Endothelial cell of umbilical vein (primary cell): ENCODE data around the gene YY1. TPM values are rescaled to one million over a fixed set of nuclear protein-coding genes. Genes with fewer than 3 reads are reported as not detected.

Experiments used
- BruUV-seq: library from RNA; stranded (reverse); fragments of 400-500 nt; replicated peaks from 2 replicates; lab custom pipeline; 2021; lab: Mats Ljungman, UMichigan
- CTCF ChIA-PET: fragments of 300-600, 350-600 bp; sonication (Branson Sonifier 250); formaldehyde crosslinking; loops from one replicate; lab custom pipeline; 2021; ENCODE audit warnings: antibody characterized with exemption, inconsistent platforms; lab: Charles Lee
- POLR2A ChIA-PET: fragments of 300-600, 350-600 bp; sonication (Branson Sonifier 250); formaldehyde crosslinking; loops from one replicate; lab custom pipeline; 2021; ENCODE audit warnings: antibody characterized with exemption, inconsistent platforms; lab: Charles Lee
- DNase-seq: peaks from one replicate; pipeline ENCODE4 v3.0.0-alpha.2; 2011; ENCODE audit warnings: low read depth, low spot score
- FAIRE-seq: peaks from 2 replicates; lab custom pipeline; 2011; peaks lifted over from hg19 to GRCh38; lab: Jason Lieb, UNC
- H2AFZ ChIP-seq: 2 replicates; pipeline ENCODE4 v1.6.0; 2012; ENCODE audit warnings: low read depth, low read length, control low read depth, inconsistent platforms
- H3K27ac ChIP-seq: 2 replicates; pipeline ENCODE4 v1.5.1; 2011; ENCODE audit warnings: low read depth, mild to moderate bottlenecking, control low read depth, low read length, moderate library complexity; ENCODE audit not compliant: insufficient read depth
- H3K27me3 ChIP-seq, 2 experiments: 2 replicates each; pipeline versions ENCODE4 v1.6.0 to v1.6.1; 2011; ENCODE audit warnings: low read length in 2 of 2, mixed read lengths in 1 of 2; ENCODE audit not compliant: control insufficient read depth in 2 of 2, insufficient read depth in 2 of 2
- H3K36me3 ChIP-seq, 2 experiments: 2 replicates in 1 of 2; 3 replicates in 1 of 2; pipeline ENCODE4 v1.5.1; 2011; ENCODE audit warnings: low read length in 2 of 2, mild to moderate bottlenecking in 1 of 2, moderate library complexity in 1 of 2; ENCODE audit not compliant: control insufficient read depth in 2 of 2, insufficient read depth in 2 of 2; ENCODE audit errors: extremely low read depth in 1 of 2
- H3K4me1 ChIP-seq: 3 replicates; pipeline ENCODE4 v1.5.1; 2011; ENCODE audit warnings: mild to moderate bottlenecking, low read length; ENCODE audit not compliant: control insufficient read depth, insufficient read depth; ENCODE audit errors: extremely low read depth
- H3K4me2 ChIP-seq: 2 replicates; pipeline ENCODE4 v1.6.1; 2011; ENCODE audit warnings: low read length, control low read depth, mixed read lengths; ENCODE audit not compliant: insufficient read depth
- H3K4me3 ChIP-seq, 3 experiments: fragments of 200-600 bp in 1 of 3; sonication (generic), shearing (Covaris generic) in 1 of 3; replicated peaks in 1 of 3; 2 replicates each; pipeline ENCODE4 v1.5.1; 2011 to 2016; ENCODE audit warnings: control low read depth in 3 of 3, low read length in 3 of 3, mild to moderate bottlenecking in 2 of 3, inconsistent platforms in 1 of 3, low read depth in 1 of 3, moderate library complexity in 1 of 3; ENCODE audit not compliant: insufficient read depth in 1 of 3
- H3K79me2 ChIP-seq: 2 replicates; pipeline ENCODE4 v1.6.0; 2012; ENCODE audit warnings: low read length, inconsistent platforms; ENCODE audit not compliant: control insufficient read depth, insufficient read depth
- H3K9ac ChIP-seq: replicated peaks from 2 replicates; pipeline ENCODE3; 2011; ENCODE audit warnings: low read length, control low read depth; ENCODE audit not compliant: insufficient read depth; ENCODE audit errors: extremely low read depth
- H3K9me1 ChIP-seq: replicated peaks from 3 replicates; pipeline ENCODE4 v1.6.0; 2011; ENCODE audit warnings: mild to moderate bottlenecking, low read length; ENCODE audit not compliant: control insufficient read depth, insufficient read depth; ENCODE audit errors: extremely low read depth
- H3K9me3 ChIP-seq: replicated peaks from 2 replicates; pipeline ENCODE4 v1.5.1; 2012; ENCODE audit warnings: low read length, inconsistent platforms; ENCODE audit not compliant: control insufficient read depth, insufficient read depth
- H4K20me1 ChIP-seq: replicated peaks from 2 replicates; pipeline ENCODE3; 2011; ENCODE audit warnings: mild to moderate bottlenecking, low read length; ENCODE audit not compliant: control insufficient read depth, insufficient read depth; ENCODE audit errors: extremely low read depth
- EZH2 ChIP-seq: IDR thresholded peaks from 2 replicates; pipeline ENCODE4 v1.6.1; 2012; ENCODE audit warnings: borderline replicate concordance, low read depth, mild to moderate bottlenecking, moderate library complexity, low read length, inconsistent platforms; ENCODE audit not compliant: severe bottlenecking
- FOS ChIP-seq: IDR thresholded peaks from 2 replicates; pipeline ENCODE4 v1.6.1; 2011; ENCODE audit warnings: mild to moderate bottlenecking, low read length, moderate library complexity, borderline replicate concordance; ENCODE audit not compliant: insufficient read depth
- GATA2 ChIP-seq: IDR thresholded peaks from 2 replicates; pipeline ENCODE4 v1.7.0; 2011; ENCODE audit warnings: low read depth, mild to moderate bottlenecking, moderate library complexity, mixed read lengths, low read length; ENCODE audit not compliant: insufficient read length, insufficient read depth
- JUN ChIP-seq: IDR thresholded peaks from 2 replicates; pipeline ENCODE4 v1.6.1; 2011; ENCODE audit warnings: borderline replicate concordance, low read depth; ENCODE audit not compliant: insufficient read length, insufficient read depth
- MYC ChIP-seq: IDR thresholded peaks from one replicate; pipeline ENCODE4 v1.6.1; 2011; ENCODE audit warnings: mild to moderate bottlenecking, low read depth, low read length
- POLR2A ChIP-seq: IDR thresholded peaks from 2 replicates; pipeline ENCODE4 v1.6.1; 2012; ENCODE audit warnings: low read depth, mild to moderate bottlenecking, control low read depth, low read length
- POLR2AphosphoS5 ChIP-seq: IDR thresholded peaks from 2 replicates; pipeline ENCODE4 v1.6.1; 2012; ENCODE audit warnings: low read depth, mild to moderate bottlenecking, control low read depth, low read length, moderate library complexity; ENCODE audit not compliant: insufficient read depth
- dilution Hi-C: fragments of 300-500 bp; cut with MboI; formaldehyde crosslinking; loops from one replicate; pipeline ENCODE4 v1.15.0; 2019; ENCODE audit warnings: low sequenced_read_pairs; ENCODE audit not compliant: extremely low pct_ligation_motif_present
- intact Hi-C: fragments of 100-400 bp; cut with micrococcal nuclease; formaldehyde crosslinking; loops from one replicate; pipeline ENCODE4 v1.10.0; 2022
- polyA plus RNA-seq, 4 experiments: library from polyadenylated mRNA; depleted of rRNA in 3 of 4; stranded (reverse) in 3 of 4; unstranded in 1 of 4; fragments of >200 nt; gene quantifications; 2 replicates each; pipeline versions ENCODE4 v1.2.1 to v1.2.3, GENCODE V29; 2011 to 2012; ENCODE audit warnings: missing spikeins in 1 of 4
- total RNA-seq: library from RNA; stranded (reverse); gene quantifications from 2 replicates; pipeline ENCODE4 v1.2.3, GENCODE V29; 2021
- TF ChIP-seq, protein P1 (sequence below), 2 donors: IDR thresholded peaks; 1 replicate in 1 of 2; 2 replicates in 1 of 2; pipeline ENCODE4 v1.5.1; 2011; ENCODE audit warnings: low read length in 2 of 2, mild to moderate bottlenecking in 2 of 2, moderate library complexity in 2 of 2, control low read depth in 1 of 2, inconsistent platforms in 1 of 2, low read depth in 1 of 2; ENCODE audit not compliant: insufficient read depth in 1 of 2; ENCODE audit errors: extremely low read depth in 1 of 2
- TF ChIP-seq, protein P2 (sequence below): IDR thresholded peaks from 2 replicates; pipeline ENCODE4 v1.6.1; 2011; ENCODE audit not compliant: insufficient read depth, insufficient read length

The YY1 gene
- total and polyA plus RNA-seq, 2 donors (not counting 3 experiments of a cell fraction or from before 2014, with no cell fraction given): 23.5 to 78.6 TPM

DNA sequence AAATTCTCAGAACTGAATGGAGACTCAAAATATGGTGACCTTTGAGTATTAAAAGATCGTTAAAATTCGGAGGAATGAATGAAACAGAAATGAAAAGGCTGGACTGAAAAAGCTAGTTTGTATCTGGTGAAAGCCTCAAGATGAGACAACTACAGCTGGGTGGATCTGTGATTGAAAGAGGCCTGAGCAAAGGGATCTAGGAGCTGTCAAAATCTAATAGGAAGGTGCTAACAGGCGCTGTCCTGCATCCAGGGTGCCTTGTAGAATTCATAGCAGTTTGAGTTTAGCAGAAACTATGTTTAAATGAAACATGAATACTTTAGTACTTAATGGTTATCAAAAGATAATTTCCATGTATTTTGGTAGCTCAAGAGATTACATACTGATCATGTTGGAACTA, 2.3 kb downstream of the YY1 start:
- H3K27ac ChIP-seq: peak overlapping the region; percentile 51
- peaks cover 11% of the 10 kb centered on the region for H4K20me1 ChIP-seq
- peak overlapping the region; percentile 100 for H3K4me2 ChIP-seq
- TF ChIP-seq GATA2: no peak
- H3K9me1 ChIP-seq: no peaks in the 10 kb centered on the region
- ChIA-PET CTCF (interaction anchor here (0.6 to 2.0 kb wide), 11 partner anchors 10 to 270 kb away, joined by 3 to 8 read pairs (median 4); no protein-coding TSS in a partner anchor), POLR2A (no interaction called here)
- no peaks in the 10 kb centered on the region for H3K36me3 ChIP-seq
- peaks cover 88% of the 10 kb centered on the region for H3K79me2 ChIP-seq
- H2AFZ ChIP-seq: no peak overlapping the region
- FAIRE-seq: peak; percentile 75
- H3K9ac ChIP-seq: peak overlapping the region; percentile 40
- dilution Hi-C loops (no loop called here), intact Hi-C loops (loop anchor here (2.0 kb wide), 2 partner anchors 48 to 760 kb away; partner anchors contain the start of genes CCNK and SETD3)
- H3K4me3 ChIP-seq: peak overlapping the region; percentile 72 to 92 (median 84)
- H3K9me3 ChIP-seq: no peaks in the 10 kb centered on the region
- H3K27me3 ChIP-seq: no peaks in the 10 kb centered on the region
- H3K4me1 ChIP-seq: peaks cover 22% of the 10 kb centered on the region
- no TSS peak for BruUV-seq
- peak; percentile 27 for DNase-seq

DNA sequence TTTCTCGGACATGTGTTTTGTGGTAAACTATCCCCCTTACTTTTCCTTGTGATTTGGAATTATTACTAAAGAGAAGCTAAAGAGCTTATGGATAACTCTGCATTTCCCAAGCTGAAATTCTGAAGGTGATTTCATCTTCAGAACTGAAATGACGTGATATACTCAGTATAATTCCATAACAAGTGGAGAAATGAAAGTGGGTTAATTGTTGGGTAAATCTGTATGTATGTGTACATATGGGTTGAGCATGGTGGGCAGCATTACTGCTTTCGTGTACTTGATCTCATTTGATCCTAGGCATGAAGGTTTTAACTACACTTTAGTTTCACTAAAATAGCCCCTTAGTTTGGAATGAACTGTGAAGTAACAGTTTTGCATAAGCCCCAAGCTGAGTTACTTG, 4.1 kb downstream of the YY1 start:
- Histone ChIP-seq H3K9me3 (no peaks in the 10 kb centered on the region), H3K9me1 (no peaks in the 10 kb centered on the region), H3K79me2 (peaks cover 87% of the 10 kb centered on the region), H3K27me3 (no peaks in the 10 kb centered on the region), H2AFZ (no peak overlapping the region), H4K20me1 (peaks cover 16% of the 10 kb centered on the region), H3K4me1 (peaks cover 13% of the 10 kb centered on the region), H3K27ac (no peak overlapping the region), H3K9ac (no peak overlapping the region), H3K4me3 (no peak overlapping the region), H3K36me3 (no peaks in the 10 kb centered on the region), H3K4me2 (no peak overlapping the region)
- intact Hi-C loops (no loop called here), dilution Hi-C loops (no loop called here)
- no peak for TF ChIP-seq POLR2AphosphoS5
- no peak for TF ChIP-seq MYC
- TF ChIP-seq FOS: no peak
- no peak for TF ChIP-seq POLR2A
- TF ChIP-seq EZH2: no peak
- TF ChIP-seq GATA2: no peak
- TF ChIP-seq, protein P1, sequence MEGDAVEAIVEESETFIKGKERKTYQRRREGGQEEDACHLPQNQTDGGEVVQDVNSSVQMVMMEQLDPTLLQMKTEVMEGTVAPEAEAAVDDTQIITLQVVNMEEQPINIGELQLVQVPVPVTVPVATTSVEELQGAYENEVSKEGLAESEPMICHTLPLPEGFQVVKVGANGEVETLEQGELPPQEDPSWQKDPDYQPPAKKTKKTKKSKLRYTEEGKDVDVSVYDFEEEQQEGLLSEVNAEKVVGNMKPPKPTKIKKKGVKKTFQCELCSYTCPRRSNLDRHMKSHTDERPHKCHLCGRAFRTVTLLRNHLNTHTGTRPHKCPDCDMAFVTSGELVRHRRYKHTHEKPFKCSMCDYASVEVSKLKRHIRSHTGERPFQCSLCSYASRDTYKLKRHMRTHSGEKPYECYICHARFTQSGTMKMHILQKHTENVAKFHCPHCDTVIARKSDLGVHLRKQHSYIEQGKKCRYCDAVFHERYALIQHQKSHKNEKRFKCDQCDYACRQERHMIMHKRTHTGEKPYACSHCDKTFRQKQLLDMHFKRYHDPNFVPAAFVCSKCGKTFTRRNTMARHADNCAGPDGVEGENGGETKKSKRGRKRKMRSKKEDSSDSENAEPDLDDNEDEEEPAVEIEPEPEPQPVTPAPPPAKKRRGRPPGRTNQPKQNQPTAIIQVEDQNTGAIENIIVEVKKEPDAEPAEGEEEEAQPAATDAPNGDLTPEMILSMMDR (IDR thresholded peaks at IDR 0.05; ENCODE audit: extremely low read depth in 1 of 2, insufficient read depth in 1 of 2, low read depth in 1 of 2, low read length in 2 of 2): no peak
- TF ChIP-seq, protein P2, sequence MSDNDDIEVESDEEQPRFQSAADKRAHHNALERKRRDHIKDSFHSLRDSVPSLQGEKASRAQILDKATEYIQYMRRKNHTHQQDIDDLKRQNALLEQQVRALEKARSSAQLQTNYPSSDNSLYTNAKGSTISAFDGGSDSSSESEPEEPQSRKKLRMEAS: no peak
- no peak for TF ChIP-seq JUN
- CTCF ChIA-PET: no interaction called here
- TSS peak; percentile 2 for BruUV-seq
- POLR2A ChIA-PET: no interaction called here
- FAIRE-seq (peak; percentile 15), DNase-seq (no peak)
